ENCODE results near the gene TRAPPC5.

- TF ChIP-seq POLR2AphosphoS5 (IDR thresholded peaks at IDR 0.05; ENCODE audit: low read depth, low read length): no peak
- TF ChIP-seq SP1 (IDR thresholded peaks at IDR 0.05; ENCODE audit: low read depth): no peak
- TF ChIP-seq, protein P1, sequence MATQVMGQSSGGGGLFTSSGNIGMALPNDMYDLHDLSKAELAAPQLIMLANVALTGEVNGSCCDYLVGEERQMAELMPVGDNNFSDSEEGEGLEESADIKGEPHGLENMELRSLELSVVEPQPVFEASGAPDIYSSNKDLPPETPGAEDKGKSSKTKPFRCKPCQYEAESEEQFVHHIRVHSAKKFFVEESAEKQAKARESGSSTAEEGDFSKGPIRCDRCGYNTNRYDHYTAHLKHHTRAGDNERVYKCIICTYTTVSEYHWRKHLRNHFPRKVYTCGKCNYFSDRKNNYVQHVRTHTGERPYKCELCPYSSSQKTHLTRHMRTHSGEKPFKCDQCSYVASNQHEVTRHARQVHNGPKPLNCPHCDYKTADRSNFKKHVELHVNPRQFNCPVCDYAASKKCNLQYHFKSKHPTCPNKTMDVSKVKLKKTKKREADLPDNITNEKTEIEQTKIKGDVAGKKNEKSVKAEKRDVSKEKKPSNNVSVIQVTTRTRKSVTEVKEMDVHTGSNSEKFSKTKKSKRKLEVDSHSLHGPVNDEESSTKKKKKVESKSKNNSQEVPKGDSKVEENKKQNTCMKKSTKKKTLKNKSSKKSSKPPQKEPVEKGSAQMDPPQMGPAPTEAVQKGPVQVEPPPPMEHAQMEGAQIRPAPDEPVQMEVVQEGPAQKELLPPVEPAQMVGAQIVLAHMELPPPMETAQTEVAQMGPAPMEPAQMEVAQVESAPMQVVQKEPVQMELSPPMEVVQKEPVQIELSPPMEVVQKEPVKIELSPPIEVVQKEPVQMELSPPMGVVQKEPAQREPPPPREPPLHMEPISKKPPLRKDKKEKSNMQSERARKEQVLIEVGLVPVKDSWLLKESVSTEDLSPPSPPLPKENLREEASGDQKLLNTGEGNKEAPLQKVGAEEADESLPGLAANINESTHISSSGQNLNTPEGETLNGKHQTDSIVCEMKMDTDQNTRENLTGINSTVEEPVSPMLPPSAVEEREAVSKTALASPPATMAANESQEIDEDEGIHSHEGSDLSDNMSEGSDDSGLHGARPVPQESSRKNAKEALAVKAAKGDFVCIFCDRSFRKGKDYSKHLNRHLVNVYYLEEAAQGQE (IDR thresholded peaks at IDR 0.05; ENCODE audit: low read depth): no peak
- TF ChIP-seq ZFX (IDR thresholded peaks at IDR 0.05): no peak
- TF ChIP-seq, protein P2, sequence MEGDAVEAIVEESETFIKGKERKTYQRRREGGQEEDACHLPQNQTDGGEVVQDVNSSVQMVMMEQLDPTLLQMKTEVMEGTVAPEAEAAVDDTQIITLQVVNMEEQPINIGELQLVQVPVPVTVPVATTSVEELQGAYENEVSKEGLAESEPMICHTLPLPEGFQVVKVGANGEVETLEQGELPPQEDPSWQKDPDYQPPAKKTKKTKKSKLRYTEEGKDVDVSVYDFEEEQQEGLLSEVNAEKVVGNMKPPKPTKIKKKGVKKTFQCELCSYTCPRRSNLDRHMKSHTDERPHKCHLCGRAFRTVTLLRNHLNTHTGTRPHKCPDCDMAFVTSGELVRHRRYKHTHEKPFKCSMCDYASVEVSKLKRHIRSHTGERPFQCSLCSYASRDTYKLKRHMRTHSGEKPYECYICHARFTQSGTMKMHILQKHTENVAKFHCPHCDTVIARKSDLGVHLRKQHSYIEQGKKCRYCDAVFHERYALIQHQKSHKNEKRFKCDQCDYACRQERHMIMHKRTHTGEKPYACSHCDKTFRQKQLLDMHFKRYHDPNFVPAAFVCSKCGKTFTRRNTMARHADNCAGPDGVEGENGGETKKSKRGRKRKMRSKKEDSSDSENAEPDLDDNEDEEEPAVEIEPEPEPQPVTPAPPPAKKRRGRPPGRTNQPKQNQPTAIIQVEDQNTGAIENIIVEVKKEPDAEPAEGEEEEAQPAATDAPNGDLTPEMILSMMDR (IDR thresholded peaks at IDR 0.05 in 2 of 3, conservative IDR thresholded peaks at IDR 0.05 in 1 of 3; ENCODE audit: borderline replicate concordance in 1 of 3, insufficient read depth in 1 of 3, low read depth in 2 of 3, low read length in 2 of 3): no peak
- no peak for TF ChIP-seq POLR2A (IDR thresholded peaks at IDR 0.05; ENCODE audit: borderline replicate concordance, extremely low read depth, insufficient read depth, insufficient read length)
- TF ChIP-seq ZNF274 (IDR thresholded peaks at IDR 0.05; ENCODE audit: low read depth, low read length): no peak
Measured at GRCh38 chr19:7733376-7733775, 52.7 kb downstream of the TRAPPC5 start.
